ENCODE data around the gene SLC22A1. TPM values are rescaled to one million over a fixed set of nuclear protein-coding genes. Genes with fewer than 3 reads are reported as not detected.

SLC22A1 gene
- total RNA-seq, 1 experiment from 2014 or later = 0.39 TPM

DNA sequence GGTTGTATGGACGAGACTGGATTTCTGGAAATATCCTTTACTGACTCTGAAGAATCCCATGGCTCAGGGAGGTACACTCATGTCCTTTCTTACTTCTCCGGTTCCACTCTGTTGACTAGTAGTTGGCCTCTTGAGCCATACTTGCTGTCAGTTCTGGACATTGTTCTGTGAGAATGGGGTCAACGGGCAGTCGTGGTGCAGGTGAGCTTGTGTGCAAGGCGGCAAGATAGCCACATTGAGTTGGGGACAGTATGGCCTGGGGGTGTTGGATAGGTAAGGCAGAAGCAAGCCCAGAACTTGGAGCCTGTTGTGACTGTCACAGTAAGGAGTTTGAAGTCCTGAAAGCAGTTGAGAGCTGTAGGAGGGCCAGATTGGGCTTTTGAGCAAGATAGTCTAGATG, 13.5 kb upstream of the SLC22A1 start:
- no peak overlapping the region for H2AFZ ChIP-seq (ENCODE audit: low read length)
- Mint-ChIP-seq H3K27ac (peak overlapping the region in 1 of 3 experiments; percentile 85; a peak in 2 of 7 replicates), H3K9me3 (no peaks in the 10 kb centered on the region), H3K36me3 (ENCODE audit: insufficient read depth in 1 of 3, low read depth in 3 of 3) (peaks cover 28 to 33% (median 30%) of the 10 kb centered on the region in 3 experiments; a peak in 6 of 7 replicates), H3K27me3 (ENCODE audit: low read depth) (no peaks in the 10 kb centered on the region), H3K4me3 (no peak overlapping the region), H3K4me1 (peaks cover 12 to 13% of the 10 kb centered on the region in 2 experiments)
- H3T11ph ChIP-seq (ENCODE audit: low read length) = no peak overlapping the region
- H2BK12ac ChIP-seq (ENCODE audit: insufficient read length, low read depth, low read length) = no peak overlapping the region
- no peak overlapping the region for H2BK20ac ChIP-seq (ENCODE audit: low read depth, low read length, poor library complexity, severe bottlenecking)
- H3K9me3 ChIP-seq (ENCODE audit: control insufficient read depth, low read depth, low read length) = no peaks in the 10 kb centered on the region
- no peak overlapping the region for H3K56ac ChIP-seq (ENCODE audit: insufficient read length, low read depth, low read length)
- no peak overlapping the region for H2BK120ac ChIP-seq (ENCODE audit: low read depth, low read length, poor library complexity, severe bottlenecking)
- H2BK15ac ChIP-seq (ENCODE audit: low read depth, low read length) = no peak overlapping the region
- no peak overlapping the region for H3K9ac ChIP-seq (ENCODE audit: extremely low read depth, insufficient read length, low read length)
- no peak overlapping the region for H3K4ac ChIP-seq (ENCODE audit: low read depth, low read length)
- no peaks in the 10 kb centered on the region for H3K79me2 ChIP-seq (ENCODE audit: insufficient read depth, low read length)
- TF ChIP-seq, protein P1, sequence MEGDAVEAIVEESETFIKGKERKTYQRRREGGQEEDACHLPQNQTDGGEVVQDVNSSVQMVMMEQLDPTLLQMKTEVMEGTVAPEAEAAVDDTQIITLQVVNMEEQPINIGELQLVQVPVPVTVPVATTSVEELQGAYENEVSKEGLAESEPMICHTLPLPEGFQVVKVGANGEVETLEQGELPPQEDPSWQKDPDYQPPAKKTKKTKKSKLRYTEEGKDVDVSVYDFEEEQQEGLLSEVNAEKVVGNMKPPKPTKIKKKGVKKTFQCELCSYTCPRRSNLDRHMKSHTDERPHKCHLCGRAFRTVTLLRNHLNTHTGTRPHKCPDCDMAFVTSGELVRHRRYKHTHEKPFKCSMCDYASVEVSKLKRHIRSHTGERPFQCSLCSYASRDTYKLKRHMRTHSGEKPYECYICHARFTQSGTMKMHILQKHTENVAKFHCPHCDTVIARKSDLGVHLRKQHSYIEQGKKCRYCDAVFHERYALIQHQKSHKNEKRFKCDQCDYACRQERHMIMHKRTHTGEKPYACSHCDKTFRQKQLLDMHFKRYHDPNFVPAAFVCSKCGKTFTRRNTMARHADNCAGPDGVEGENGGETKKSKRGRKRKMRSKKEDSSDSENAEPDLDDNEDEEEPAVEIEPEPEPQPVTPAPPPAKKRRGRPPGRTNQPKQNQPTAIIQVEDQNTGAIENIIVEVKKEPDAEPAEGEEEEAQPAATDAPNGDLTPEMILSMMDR (conservative IDR thresholded peaks at IDR 0.05) = no peak
- no CpG with 5 or more reads among the region's 5 CpGs for WGBS (ENCODE audit: extremely low coverage, insufficient read length, low lambda C conversion rate)
- no peak overlapping the region for H4K5ac ChIP-seq (ENCODE audit: insufficient read length, low read depth, low read length)
- no peaks in the 10 kb centered on the region for H3K79me1 ChIP-seq (ENCODE audit: insufficient read depth, low read depth, low read length, poor library complexity, severe bottlenecking)
- H3K27ac ChIP-seq (ENCODE audit: insufficient read length, low read depth, low read length) = no peak overlapping the region
- no peak overlapping the region for H2AK5ac ChIP-seq (ENCODE audit: insufficient read length, low read length)
- H4K20me1 ChIP-seq (ENCODE audit: control insufficient read depth, insufficient read depth, insufficient read length) = no peaks in the 10 kb centered on the region
- H2BK5ac ChIP-seq (ENCODE audit: insufficient read length, low read length) = no peak overlapping the region
- H3K27me3 ChIP-seq (ENCODE audit: insufficient read depth, low read length) = no peaks in the 10 kb centered on the region
- no peak overlapping the region for H3K14ac ChIP-seq (ENCODE audit: insufficient read depth, low read length)
- H4K91ac ChIP-seq (ENCODE audit: insufficient read length, low read depth, low read length) = no peak overlapping the region
- no peak overlapping the region for H3K18ac ChIP-seq (ENCODE audit: insufficient read length, low read depth, low read length)
- H3K23ac ChIP-seq (ENCODE audit: insufficient read length, low read depth, low read length) = no peak overlapping the region
- DNase-seq = no peak
- H4K8ac ChIP-seq (replicated peaks; ENCODE audit: insufficient read length, low read depth, low read length) = no peak overlapping the region
- no peaks in the 10 kb centered on the region for H3K23me2 ChIP-seq (ENCODE audit: insufficient read length, low read depth, low read length, poor library complexity, severe bottlenecking)
- H3K4me2 ChIP-seq (ENCODE audit: insufficient read depth, insufficient read length, low read length) = no peak overlapping the region
- H3K4me1 ChIP-seq (ENCODE audit: insufficient read depth, low read length) = peaks cover 7% of the 10 kb centered on the region; the same call in 1 of the 2 replicates

Data from H9 (cell line).